A375 (cell line): ENCODE results near the gene ZFP28. TPM values are rescaled to one million over a fixed set of nuclear protein-coding genes. Genes with fewer than 3 reads are reported as not detected.

Source experiments
- total RNA-seq: library from RNA; depleted of rRNA; stranded (reverse); fragments of >200 nt; shearing (Covaris generic); gene quantifications from 2 replicates; pipeline ENCODE4 v1.2.3, GENCODE V29; 2014; rRNA removed

The ZFP28 gene
- total RNA-seq = 1.5 and 3.2 TPM in 2 replicates

DNA sequence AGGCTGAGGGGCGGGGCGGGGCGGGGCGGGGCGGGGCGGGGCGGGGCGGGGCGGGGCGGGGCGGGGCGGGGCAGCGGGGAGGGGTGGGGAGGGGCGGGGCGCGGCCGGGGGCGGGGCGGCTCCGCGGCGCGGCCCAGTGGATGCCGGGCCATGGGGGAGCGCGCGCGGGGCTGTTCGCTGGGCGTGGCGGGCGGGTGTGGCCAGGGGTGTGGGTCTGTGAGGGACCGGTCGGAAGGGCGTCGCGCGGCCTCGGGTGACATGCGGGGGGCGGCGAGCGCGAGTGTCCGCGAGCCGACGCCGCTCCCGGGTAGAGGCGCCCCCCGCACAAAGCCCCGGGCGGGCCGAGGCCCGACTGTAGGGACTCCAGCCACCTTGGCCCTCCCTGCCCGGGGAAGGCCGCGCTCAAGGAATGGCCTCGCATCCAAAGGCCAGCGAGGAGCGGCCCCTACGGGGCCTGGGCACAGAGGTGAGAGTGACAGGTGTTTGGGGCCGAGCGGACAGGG is at the start of gene ZFP28:
Gene ZFP28 (plus strand): TSS at position 188 of the 503 bp plus-strand sequence. CDS start 71 bp downstream, at position 259.

DNA sequence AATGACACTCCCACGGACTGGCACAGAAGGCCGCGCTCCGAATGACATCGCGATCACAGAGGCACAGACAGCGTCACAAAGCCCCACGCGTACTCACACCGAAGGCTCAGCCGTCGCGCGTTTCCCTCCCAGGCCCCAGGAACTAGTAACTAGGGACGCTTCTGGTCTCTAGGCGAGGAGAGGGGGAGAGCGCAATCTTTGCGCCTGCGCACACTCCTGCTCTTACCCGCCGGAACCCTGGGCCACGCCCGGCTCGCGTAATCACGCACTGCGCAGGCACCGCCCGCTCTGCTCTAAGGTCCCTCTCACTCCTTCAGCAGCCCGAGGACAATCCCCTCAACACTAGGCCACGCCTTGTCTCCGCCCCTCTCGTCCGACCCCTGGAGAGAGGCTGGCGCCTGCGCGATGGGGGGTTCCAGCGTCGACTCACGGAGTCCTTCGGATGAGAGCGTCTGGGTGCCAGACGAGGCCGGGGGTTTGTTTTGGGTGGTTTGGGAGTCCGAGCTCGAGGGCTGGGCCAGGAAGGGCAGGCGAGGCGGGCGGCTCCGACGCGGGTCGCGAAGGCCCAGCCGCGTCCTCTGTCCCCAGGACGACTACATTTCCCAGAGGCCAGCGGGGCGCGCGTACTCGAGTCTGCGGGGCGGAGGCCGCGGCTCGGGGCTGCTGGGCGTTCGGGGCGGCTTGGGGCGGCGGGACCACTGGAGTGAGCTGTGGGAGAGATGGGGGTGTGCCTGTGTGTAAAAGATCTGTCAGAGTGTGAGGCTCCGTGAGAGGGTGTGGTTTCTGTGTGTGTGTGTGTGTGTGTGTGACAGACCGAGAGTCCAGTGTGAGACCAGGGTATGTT is 31.1 kb upstream of the ZFP28 start, which contains the start of gene ZNF471:
Gene ZNF471 (plus strand): TSS at position 410 of the 844 bp plus-strand sequence. CDS start 3,717 bp downstream, outside the sequence.

DNA sequence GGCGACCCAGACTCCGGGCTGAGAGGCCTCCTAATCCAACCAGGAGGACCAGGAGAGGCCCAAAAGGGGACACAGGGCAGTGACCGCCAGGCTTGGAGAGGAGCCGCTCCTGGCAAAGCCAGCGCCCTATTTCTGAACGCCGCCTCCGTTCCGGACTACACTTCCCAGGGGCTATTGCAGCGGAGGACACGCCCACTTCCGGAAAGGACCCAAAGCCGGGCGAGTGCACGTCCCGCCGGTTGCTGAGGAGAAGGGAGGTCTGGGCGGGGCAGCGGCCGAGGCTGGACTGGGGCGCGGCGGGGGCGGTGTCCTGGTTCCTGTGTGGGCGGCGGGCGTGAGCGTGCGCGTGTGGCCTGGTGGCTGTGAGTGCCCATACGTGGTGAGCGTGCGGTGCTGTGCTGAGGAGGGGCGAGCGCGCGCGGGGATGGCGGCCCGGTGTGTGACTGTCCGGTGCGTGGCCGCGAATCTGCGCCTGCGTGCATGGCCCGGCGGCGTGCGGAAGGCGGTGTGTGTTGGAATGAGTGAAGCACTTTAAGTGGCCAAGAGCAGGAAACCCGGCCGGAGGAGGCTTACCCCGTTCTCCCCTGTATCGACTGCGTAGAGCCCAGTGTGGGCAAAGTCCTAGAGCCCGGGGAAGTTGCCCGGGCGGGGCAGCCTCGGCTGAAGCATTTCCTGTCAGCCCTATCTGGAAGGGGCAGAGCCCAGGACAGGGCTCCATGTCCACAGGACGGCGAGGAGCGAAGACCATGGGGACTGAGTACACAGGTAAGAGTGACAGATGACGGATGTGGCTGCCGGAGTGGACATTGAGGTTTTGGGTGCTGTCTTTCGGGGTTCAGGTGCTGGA is 28.7 kb downstream of the ZFP28 start, which contains the start of gene ZNF470:
Gene ZNF470 (plus strand): TSS at position 195 of the 847 bp plus-strand sequence. CDS start 2,844 bp downstream, outside the sequence.

DNA sequence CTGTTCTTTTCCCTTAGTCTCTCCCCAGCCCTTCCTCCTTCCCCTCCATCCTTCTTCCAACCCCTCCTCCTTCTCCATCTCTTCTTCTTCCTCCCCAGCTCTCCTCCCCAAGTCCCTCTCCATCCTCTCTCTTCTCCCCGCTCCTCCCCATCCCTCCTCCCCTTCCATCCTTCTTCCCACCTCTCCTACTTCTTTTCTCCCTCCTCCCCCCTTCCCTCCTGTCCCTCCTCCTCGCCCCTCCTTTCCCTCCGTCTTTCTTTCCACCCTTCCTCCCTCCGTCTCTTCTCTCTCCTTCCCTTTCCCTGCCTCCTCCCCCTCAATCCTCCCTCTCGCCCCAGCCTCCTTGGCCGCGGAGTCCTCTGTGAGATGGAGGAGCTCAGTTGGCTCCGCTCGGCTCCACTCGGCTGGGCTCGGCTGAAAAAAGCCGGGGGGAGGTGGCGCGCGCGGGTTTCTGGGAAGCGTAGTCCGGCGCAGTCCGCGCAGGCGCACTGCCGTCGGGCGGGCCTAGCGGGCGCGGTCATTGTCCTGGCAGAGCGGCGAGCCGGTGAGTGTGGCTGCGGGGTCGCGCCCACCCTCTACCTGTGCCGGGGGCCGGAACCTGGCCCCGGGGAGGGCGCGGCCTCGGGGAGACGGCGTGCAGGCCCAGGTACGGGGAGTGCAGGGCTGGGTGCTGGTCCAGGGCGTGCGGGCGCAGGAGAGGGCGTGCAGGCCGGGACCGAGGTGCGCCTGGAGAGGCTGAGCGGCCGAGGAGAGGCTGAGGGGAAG is 56.2 kb downstream of the ZFP28 start, which contains the start of gene ZNF71:
Gene ZNF71 (plus strand): TSS at position 520 of the 765 bp plus-strand sequence. CDS start 6,257 bp downstream, outside the sequence.

Other genes with a start within 250 kb of the ZFP28 start
- gene ZSCAN5A, start 224.1 kb upstream of the ZFP28 start, total RNA-seq = 11.4 and 11.6 TPM in 2 replicates
- gene ZNF582, start 145.4 kb upstream of the ZFP28 start, total RNA-seq = 1.7 and 2.5 TPM in 2 replicates
- gene ZNF583, start 134.6 kb upstream of the ZFP28 start, total RNA-seq = 2.5 and 2.9 TPM in 2 replicates
- gene ZNF667, start 61.6 kb upstream of the ZFP28 start, total RNA-seq = not detected in 2 replicates
- 0.68 and 1.5 TPM in 2 replicates for gene ZNF471, start 31.1 kb upstream of the ZFP28 start, total RNA-seq
- gene ZNF470, start 28.5 kb downstream of the ZFP28 start, total RNA-seq = 2.2 and 2.6 TPM in 2 replicates
- gene ZNF71, start 56.4 kb downstream of the ZFP28 start, total RNA-seq = 3.1 and 3.5 TPM in 2 replicates
- not detected in 2 replicates for gene SMIM17, start 104.2 kb downstream of the ZFP28 start, total RNA-seq
- gene ZNF835, start 132.8 kb downstream of the ZFP28 start, total RNA-seq = 0.98 and 2.0 TPM in 2 replicates